NK-92 (cell line): ENCODE measurements around the gene SLC22A2.

Experiments used
- DNase-seq: peaks from one replicate; lab custom pipeline; 2025; ENCODE audit not compliant: unreplicated experiment; lab: John Stamatoyannopoulos, UW

Gene SLC22A2

DNA sequence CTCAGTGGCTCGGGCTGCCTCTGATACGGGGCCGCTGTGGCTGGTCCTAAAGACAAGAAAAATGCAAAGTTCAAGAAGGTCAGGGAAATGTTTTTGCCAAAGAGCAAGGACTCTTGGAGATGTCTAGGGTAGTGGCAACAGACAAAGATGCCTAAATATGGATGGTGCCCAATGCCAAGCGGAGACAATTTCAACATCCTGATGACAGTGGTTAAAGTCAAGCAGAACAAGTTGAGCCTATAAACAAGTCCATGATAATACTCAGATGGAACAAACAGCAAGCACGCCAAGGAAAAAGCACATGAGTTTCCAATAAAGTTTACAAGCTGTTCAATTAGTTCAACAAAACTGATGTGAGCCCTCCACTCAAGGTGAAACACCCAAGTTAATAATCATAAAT, 85.9 kb downstream of the SLC22A2 start:
- no peak for DNase-seq

DNA sequence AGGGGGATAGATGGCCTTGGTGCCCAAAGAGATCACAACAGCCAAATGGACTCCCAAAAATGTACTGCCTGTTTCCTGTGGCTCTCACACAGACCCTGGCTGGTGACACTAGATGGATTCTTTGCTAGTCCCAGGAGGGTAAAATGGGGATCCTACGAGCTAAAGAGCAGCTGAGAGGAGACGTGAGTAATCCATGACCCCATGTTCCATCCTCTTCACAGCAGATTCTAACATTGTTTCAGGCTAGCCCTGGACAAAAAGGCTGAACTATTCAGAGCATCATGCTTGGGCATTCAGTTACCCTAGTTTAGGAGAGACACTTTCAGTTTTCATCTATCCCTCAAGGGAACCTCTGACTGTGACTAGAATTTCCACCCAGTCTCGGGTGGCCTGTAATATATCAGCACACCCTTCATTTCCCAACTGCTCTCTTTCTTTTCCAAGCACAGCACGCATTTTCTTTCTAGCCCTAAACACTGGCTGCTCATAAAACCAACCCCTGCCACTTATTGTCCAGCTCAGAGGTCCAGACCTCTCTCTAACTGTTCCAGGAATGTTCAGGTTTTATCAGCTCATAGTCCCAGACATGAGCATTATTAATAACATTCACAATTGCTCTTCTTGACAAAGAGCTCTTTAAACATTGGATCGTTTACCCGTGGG, 88.5 kb downstream of the SLC22A2 start:
- no peak for DNase-seq

DNA sequence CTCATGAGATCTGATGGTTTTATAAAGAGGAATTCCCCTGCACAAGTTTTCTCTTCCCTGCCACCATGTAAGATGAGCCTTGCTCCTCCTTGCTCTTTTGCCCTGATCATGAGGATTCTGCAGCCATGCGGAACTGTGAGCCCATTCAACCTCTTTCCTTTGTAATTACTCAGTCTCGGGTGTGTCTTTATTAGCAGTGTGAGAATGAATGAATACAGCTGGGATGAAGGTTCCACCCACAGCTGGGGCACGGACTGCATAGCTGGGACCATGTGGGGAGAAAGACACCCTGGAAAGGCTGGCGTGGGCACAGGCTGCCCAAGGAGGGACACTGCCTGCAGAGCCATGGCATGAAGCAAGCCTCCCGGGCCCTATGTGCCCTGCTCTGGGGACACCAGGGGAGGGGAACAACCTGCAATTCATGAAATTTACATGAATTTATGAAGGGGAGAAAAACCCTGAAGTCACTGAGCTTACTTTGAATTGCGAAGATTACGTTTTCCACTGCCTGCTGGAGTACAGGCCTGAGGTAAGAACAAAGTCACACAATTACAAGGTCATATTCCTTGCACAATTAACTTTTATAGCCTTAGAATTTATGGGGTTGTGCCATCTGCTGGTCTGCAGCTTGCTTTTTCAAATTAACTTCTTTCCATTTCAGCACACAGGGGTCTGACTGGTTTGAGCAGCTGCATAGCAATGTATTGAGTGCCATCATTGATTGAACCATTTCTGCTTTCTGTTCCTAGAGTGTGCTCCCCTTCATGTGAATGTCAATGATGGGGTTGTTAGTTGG, 90.8 kb downstream of the SLC22A2 start:
- DNase-seq: no peak
